ENCODE data around the gene GP1BB. TPM values are rescaled to one million over a fixed set of nuclear protein-coding genes. Genes with fewer than 3 reads are reported as not detected.
"Not testable (repeated sequence)": the region's sequence is repeated elsewhere in the genome, so short reads cannot be mapped to it uniquely, and the experiment has no call there.

GP1BB gene
- total and polyA plus RNA-seq, 8 donors, result 3.3 to 11.1 (median 5.4) TPM; not detected in 1

GRCh38 chr22:19675428-19675827, 47.9 kb upstream of the GP1BB start:
- H3K27ac ChIP-seq, result no peak overlapping the region
- no peak for ATAC-seq
- H3K36me3 ChIP-seq, result no peaks in the 10 kb centered on the region
- intact Hi-C loops (cut with DNase I), result no loop called here
- TF ChIP-seq CTCF (IDR thresholded peaks at IDR 0.05), result no peak
- no peak overlapping the region for H3K4me3 ChIP-seq
- DNase-seq, result no peak
- H3K9me3 ChIP-seq, result no peaks in the 10 kb centered on the region
- no peaks in the 10 kb centered on the region for H3K4me1 ChIP-seq
- peaks cover 0 to 19% of the 10 kb centered on the region in 2 donors for H3K27me3 ChIP-seq

DNA sequence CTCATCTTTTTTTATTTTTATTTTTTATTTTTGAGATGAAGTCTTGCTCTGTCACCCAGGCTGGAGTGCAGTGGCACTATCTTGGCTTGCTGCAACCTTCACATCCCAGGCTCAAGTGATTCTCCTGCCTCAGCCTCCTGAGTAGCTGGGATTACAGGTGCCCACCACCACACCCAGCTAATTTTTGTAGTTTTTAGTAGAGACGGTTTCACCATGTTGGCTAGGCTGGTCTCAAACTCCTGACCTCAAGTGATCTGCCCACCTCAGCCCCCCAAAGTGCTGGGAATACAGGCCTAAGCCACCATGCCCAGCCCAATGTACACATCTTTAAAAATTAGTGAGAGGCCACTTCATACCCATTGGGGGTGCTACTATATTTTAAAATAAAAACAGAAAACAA, 46.9 kb upstream of the GP1BB start:
- H3K27ac ChIP-seq; H3K4me3 ChIP-seq; H3K36me3 ChIP-seq; H3K4me1 ChIP-seq; ATAC-seq; DNase-seq; intact Hi-C loops (cut with DNase I); H3K9me3 ChIP-seq: not testable (repeated sequence)
- H3K27me3 ChIP-seq, result peaks cover 0 to 29% of the 10 kb centered on the region in 2 donors

DNA sequence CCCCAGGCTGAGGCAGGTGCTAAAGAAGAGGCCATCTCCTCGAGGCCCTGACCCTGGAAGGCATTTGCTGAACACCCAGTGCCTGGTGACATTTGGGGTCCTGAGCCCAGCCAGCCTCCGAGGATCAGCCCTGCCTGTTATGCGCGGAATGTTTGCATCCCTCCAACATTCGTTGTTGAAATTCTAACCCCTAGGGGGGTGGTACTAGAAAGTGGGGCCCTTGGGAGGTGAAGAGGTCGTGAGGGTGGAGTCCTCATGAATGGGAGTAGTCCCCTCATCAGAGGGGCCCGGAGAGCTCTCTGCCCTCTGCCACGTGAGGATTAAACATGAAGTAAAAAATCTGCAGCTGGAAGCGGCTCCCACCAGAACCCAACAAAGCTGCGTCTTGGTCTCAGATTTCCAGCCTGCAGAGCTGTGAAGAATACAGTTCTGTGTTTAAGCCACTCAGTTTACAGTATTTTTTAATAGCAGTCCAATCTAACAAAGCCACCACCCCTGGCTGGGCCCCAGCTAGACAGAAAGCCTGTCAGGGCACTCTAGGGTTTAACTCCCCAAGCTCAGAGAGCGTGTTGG, 44.3 kb upstream of the GP1BB start:
- intact Hi-C loops (cut with DNase I), result no loop called here
- DNase-seq (peak in 1 of 4 donors; percentile 27), ATAC-seq (no peak)
- Histone ChIP-seq H3K27me3 (peaks cover 0 to 39% of the 10 kb centered on the region in 2 donors), H3K27ac (no peak overlapping the region), H3K36me3 (no peaks in the 10 kb centered on the region), H3K9me3 (no peaks in the 10 kb centered on the region), H3K4me3 (no peak overlapping the region), H3K4me1 (no peaks in the 10 kb centered on the region)
- TF ChIP-seq CTCF (IDR thresholded peaks at IDR 0.05), result no peak

DNA sequence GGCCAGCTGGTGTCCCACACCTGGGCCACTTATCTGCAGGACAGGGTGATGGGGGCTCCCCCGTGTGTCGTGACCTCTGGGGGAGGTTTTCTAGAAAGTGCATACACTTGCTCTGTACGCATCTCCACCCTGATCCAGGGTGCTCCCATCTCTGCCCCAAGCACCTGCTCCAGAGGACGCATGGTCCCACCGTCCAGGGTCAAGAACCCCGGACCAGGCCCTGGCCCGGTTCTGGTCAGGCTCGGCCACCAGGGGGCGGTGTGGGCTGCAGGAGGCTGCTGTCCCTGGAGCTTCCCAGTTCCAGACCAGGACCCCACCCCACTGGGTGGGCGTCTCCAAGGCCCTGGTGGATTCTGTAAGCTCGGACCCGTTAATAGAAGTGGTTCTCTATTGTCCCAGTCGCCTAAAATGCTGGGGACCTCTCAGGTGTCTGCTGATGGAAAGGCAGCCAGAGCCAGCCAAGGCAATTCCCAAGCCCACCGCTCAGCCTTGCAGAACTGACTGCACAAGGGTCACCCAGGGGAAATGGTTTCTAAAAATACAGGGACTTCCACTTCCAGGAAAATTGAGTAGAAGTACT, 43.7 kb upstream of the GP1BB start:
- Histone ChIP-seq H3K36me3 (no peaks in the 10 kb centered on the region), H3K27ac (no peak overlapping the region), H3K9me3 (no peaks in the 10 kb centered on the region), H3K4me3 (no peak overlapping the region), H3K27me3 (peaks cover 0 to 36% of the 10 kb centered on the region in 2 donors), H3K4me1 (no peaks in the 10 kb centered on the region)
- TF ChIP-seq CTCF (IDR thresholded peaks at IDR 0.05), result peak; percentile 85 to 91
- DNase-seq (peak in 1 of 4 donors; percentile 95), ATAC-seq (peak; percentile 90)
- intact Hi-C loops (cut with DNase I), result no loop called here

DNA sequence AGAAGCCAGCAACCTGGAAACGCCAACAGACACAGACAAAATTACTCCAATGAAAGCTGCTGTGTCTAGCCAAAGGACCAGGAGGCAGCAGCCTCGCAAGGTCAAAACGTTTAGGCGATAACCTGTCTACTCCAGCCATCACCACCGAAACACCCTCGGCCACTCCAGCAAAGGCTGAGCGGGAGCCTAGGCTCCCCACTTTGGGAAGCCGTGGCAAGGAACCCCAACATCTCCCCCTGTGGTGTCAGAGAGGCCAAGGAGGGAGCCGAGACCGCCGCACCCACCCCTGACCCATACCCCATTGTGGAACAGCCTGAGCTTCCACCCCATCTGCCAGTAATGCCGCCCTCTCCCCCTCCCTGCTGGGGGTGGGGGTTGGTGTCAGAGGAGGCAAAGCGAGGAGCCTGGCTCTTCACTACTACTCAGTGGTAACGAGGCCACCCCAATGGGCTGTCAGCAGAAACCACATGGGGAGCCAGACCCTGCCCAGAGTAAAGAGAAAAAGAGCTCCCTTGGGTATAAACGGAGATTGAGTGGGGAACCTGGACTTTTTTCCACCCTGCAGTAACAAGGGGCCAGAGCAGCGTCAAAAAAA, 43.0 kb upstream of the GP1BB start:
- Histone ChIP-seq H3K27ac (no peak overlapping the region), H3K9me3 (no peaks in the 10 kb centered on the region), H3K4me1 (no peaks in the 10 kb centered on the region), H3K27me3 (peaks cover 0 to 36% of the 10 kb centered on the region in 2 donors), H3K36me3 (no peaks in the 10 kb centered on the region), H3K4me3 (no peak overlapping the region)
- no peak for TF ChIP-seq CTCF (IDR thresholded peaks at IDR 0.05)
- ATAC-seq (no peak), DNase-seq (no peak)
- intact Hi-C loops (cut with DNase I), result no loop called here
